Measurements from ENCODE around the gene GUCD1.
"Not testable (repeated sequence)": the region's sequence is repeated elsewhere in the genome, so short reads cannot be mapped to it uniquely, and the experiment has no call there.

Gene GUCD1

GRCh38 chr22:24595228-24595627 lies 40.3 kb upstream of the GUCD1 start:
- Histone ChIP-seq H3K36me3 (ENCODE audit: control insufficient read depth, insufficient read depth, low read length) (no peaks in the 10 kb centered on the region), H3K4me1 (ENCODE audit: control insufficient read depth, insufficient read depth, low read length) (peaks cover 12% of the 10 kb centered on the region; the same call in 1 of the 2 replicates), H3K9ac (ENCODE audit: low read depth, low read length) (no peak overlapping the region), H3K4me3 (ENCODE audit: low read depth, low read length) (no peak overlapping the region), H3K27ac (ENCODE audit: low read depth, low read length) (no peak overlapping the region), H3K9me3 (ENCODE audit: control insufficient read depth, insufficient read depth, low read length) (no peaks in the 10 kb centered on the region), H3K27me3 (ENCODE audit: control insufficient read depth, insufficient read depth, low read length) (no peaks in the 10 kb centered on the region)

- Histone ChIP-seq H3K9me3 (ENCODE audit: control insufficient read depth, insufficient read depth, low read length) (no peaks in the 10 kb centered on the region), H3K27me3 (ENCODE audit: control insufficient read depth, insufficient read depth, low read length) (no peaks in the 10 kb centered on the region), H3K27ac (ENCODE audit: low read depth, low read length) (no peak overlapping the region), H3K36me3 (ENCODE audit: control insufficient read depth, insufficient read depth, low read length) (no peaks in the 10 kb centered on the region), H3K4me3 (ENCODE audit: low read depth, low read length) (no peak overlapping the region), H3K4me1 (ENCODE audit: control insufficient read depth, insufficient read depth, low read length) (peaks cover 8% of the 10 kb centered on the region; the same call in 1 of the 2 replicates), H3K9ac (ENCODE audit: low read depth, low read length) (no peak overlapping the region)
Measured at GRCh38 chr22:24594569-24595120, 39.7 kb upstream of the GUCD1 start.

GRCh38 chr22:24593836-24594568 lies 39.1 kb upstream of the GUCD1 start:
- H3K27me3 ChIP-seq (ENCODE audit: control insufficient read depth, insufficient read depth, low read length) = no peaks in the 10 kb centered on the region
- no peak overlapping the region for H3K9ac ChIP-seq (ENCODE audit: low read depth, low read length)
- peaks cover 4% of the 10 kb centered on the region; the same call in 1 of the 2 replicates for H3K4me1 ChIP-seq (ENCODE audit: control insufficient read depth, insufficient read depth, low read length)
- H3K27ac ChIP-seq (ENCODE audit: low read depth, low read length) = no peak overlapping the region
- no peaks in the 10 kb centered on the region for H3K9me3 ChIP-seq (ENCODE audit: control insufficient read depth, insufficient read depth, low read length)
- no peak overlapping the region for H3K4me3 ChIP-seq (ENCODE audit: low read depth, low read length)
- no peaks in the 10 kb centered on the region for H3K36me3 ChIP-seq (ENCODE audit: control insufficient read depth, insufficient read depth, low read length)

DNA sequence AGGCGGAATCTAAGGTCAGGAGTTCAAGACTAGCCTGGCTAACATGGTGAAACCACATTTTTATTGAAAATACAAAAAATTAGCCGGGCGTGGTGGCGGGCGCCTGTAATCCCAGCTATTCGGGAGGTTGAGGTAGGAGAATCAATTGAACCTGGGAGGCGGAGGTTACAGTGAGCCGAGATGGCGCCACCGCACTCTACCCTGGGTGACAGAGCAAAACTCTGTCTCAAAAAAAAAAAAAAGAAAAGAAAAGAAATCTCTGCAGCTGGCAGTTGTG lies 38.6 kb upstream of the GUCD1 start:
- peak overlapping the region; percentile 61 for H3K4me3 ChIP-seq (ENCODE audit: low read depth, low read length)
- H3K27ac ChIP-seq (ENCODE audit: low read depth, low read length); H3K36me3 ChIP-seq (ENCODE audit: control insufficient read depth, insufficient read depth, low read length); H3K4me1 ChIP-seq (ENCODE audit: control insufficient read depth, insufficient read depth, low read length); H3K27me3 ChIP-seq (ENCODE audit: control insufficient read depth, insufficient read depth, low read length); H3K9me3 ChIP-seq (ENCODE audit: control insufficient read depth, insufficient read depth, low read length): not testable (repeated sequence)
- 0 out of 2 replicates have a peak overlapping the region, but pooled peaks have one; percentile 64 for H3K9ac ChIP-seq (ENCODE audit: low read depth, low read length)

GRCh38 chr22:24592851-24593558 lies 38.1 kb upstream of the GUCD1 start, which contains the start of gene LRRC75B:
Gene LRRC75B, minus strand, starts transcription at chr22:24593073. Its CDS starts 34 bp downstream, at chr22:24593039.
- peaks cover 3% of the 10 kb centered on the region for H3K36me3 ChIP-seq (ENCODE audit: control insufficient read depth, insufficient read depth, low read length)

DNA sequence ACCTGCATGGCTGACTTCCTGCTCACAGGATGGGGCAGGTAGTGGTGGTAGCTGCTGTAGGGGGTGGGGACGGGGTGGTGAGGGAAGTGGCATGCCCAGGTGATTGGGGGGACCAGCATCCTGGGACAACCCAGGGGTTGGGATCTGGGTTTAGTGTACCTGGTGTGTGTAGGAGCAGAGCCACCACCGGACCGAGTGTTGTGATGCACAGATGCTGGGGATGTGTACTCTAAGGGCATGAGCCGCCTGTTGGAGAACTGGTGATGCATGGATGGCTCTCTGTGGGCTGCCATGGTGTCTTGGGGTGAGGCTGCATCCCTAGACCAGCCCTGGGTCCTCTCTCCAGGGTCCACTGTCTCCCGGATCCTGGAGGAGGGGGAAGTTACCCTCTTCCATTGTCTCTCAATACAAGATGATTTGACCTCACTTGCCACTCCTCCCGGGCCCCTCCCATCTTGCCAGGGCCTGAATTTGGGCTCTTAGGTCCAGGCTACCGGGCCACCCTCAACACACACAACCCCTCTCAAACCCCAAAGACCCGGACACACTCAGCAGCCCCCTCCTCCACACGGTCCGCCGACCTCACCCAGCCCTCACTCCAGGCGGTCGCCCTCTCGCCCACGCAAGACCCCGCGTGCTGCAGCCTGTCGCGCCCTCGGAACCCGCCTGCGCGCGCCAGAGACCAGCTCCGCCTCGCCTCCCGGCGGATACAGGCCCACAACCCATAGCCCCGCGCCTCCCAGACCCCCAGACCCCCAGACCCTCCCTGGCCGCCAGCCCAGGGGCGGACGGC lies 37.3 kb upstream of the GUCD1 start:
- peak overlapping the region; percentile 23; the same call in 1 of the 2 replicates for H3K9ac ChIP-seq (ENCODE audit: low read depth, low read length)

More at GRCh38 chr22:24592851-24593558, 38.1 kb upstream of the GUCD1 start, which contains the start of gene LRRC75B:
- peak within 1 kb of the TSS; percentile 69 for H3K27ac ChIP-seq (ENCODE audit: low read depth, low read length)
- peaks cover 4% of the 10 kb centered on the region; the same call in 1 of the 2 replicates for H3K4me1 ChIP-seq (ENCODE audit: control insufficient read depth, insufficient read depth, low read length)
- H3K4me3 ChIP-seq (ENCODE audit: low read depth, low read length) = peak within 1 kb of the TSS; percentile 61
- H3K9me3 ChIP-seq (ENCODE audit: control insufficient read depth, insufficient read depth, low read length) = no peaks in the 10 kb centered on the region
- peak within 1 kb of the TSS; percentile 64 for H3K9ac ChIP-seq (ENCODE audit: low read depth, low read length)
- no peaks in the 10 kb centered on the region for H3K27me3 ChIP-seq (ENCODE audit: control insufficient read depth, insufficient read depth, low read length)

DNA sequence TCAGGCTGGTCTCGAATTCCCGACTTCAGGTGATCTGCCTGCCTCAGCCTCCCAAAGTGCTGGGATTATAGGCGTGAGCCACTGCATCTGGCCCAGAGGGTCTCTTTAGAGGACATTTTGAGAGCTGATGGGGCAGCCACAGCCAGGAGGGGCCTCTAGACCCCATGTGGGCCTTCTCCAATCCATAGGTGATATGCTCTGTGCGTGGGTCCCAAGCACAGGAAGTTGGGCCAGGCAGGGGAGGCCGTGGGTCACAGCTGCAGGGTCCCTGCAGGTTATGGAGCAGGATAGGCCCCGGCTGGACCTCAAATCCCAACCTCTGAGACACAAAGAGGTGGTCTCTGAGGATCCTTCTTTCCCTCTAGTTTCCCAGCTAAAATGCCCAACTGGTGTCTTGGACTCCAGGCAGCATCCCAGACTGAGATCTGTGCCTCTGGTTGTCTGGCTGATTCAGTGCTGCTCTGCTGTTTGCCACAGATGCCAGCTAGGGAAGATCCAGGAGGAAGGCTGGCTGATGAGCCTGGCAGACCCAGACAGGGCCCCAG lies 36.4 kb upstream of the GUCD1 start:
- Histone ChIP-seq H3K27me3 (ENCODE audit: control insufficient read depth, insufficient read depth, low read length) (no peaks in the 10 kb centered on the region), H3K4me3 (ENCODE audit: low read depth, low read length) (no peak overlapping the region), H3K9me3 (ENCODE audit: control insufficient read depth, insufficient read depth, low read length) (no peaks in the 10 kb centered on the region), H3K9ac (ENCODE audit: low read depth, low read length) (no peak overlapping the region), H3K36me3 (ENCODE audit: control insufficient read depth, insufficient read depth, low read length) (peaks cover 10% of the 10 kb centered on the region), H3K4me1 (ENCODE audit: control insufficient read depth, insufficient read depth, low read length) (peaks cover 4% of the 10 kb centered on the region; the same call in 1 of the 2 replicates), H3K27ac (ENCODE audit: low read depth, low read length) (no peak overlapping the region)

More for the DNA sequence above, 37.3 kb upstream of the GUCD1 start:
- Histone ChIP-seq H3K4me3 (ENCODE audit: low read depth, low read length) (peak overlapping the region; percentile 61), H3K9me3 (ENCODE audit: control insufficient read depth, insufficient read depth, low read length) (no peaks in the 10 kb centered on the region), H3K27ac (ENCODE audit: low read depth, low read length) (peak overlapping the region; percentile 69), H3K27me3 (ENCODE audit: control insufficient read depth, insufficient read depth, low read length) (no peaks in the 10 kb centered on the region), H3K36me3 (ENCODE audit: control insufficient read depth, insufficient read depth, low read length) (peaks cover 10% of the 10 kb centered on the region), H3K4me1 (ENCODE audit: control insufficient read depth, insufficient read depth, low read length) (peaks cover 4% of the 10 kb centered on the region; the same call in 1 of the 2 replicates)

DNA sequence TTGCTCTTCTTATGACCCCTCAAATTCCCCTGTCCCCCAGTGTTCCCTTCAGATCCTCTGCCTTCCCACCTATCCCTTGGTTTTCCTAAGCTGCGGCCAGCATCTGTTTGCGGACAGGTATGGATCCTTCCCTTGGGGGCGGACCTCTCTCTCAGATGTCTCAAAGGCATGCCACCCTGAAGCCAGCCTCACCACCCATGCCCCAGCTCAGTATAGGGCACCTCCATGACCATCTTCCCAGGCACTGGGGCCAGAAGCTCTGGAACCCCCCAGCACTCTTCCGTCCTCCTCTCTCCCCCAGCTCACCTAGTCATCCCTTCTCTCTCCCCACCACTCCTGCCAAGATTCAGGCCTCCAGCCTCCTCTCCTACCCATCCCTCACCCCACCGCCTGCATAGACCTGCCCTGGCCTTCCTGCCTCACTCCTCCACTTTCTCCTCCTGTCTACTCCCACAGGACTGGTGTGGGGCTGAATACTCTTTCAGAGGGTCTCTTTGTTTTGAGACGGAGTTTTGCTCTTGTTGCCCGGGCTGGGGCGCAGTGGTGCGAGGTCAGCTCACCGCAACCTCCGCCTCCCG lies 35.7 kb upstream of the GUCD1 start:
- Histone ChIP-seq H3K27me3 (ENCODE audit: control insufficient read depth, insufficient read depth, low read length) (no peaks in the 10 kb centered on the region), H3K9me3 (ENCODE audit: control insufficient read depth, insufficient read depth, low read length) (no peaks in the 10 kb centered on the region), H3K4me3 (ENCODE audit: low read depth, low read length) (no peak overlapping the region), H3K27ac (ENCODE audit: low read depth, low read length) (no peak overlapping the region), H3K36me3 (ENCODE audit: control insufficient read depth, insufficient read depth, low read length) (peaks cover 10% of the 10 kb centered on the region), H3K9ac (ENCODE audit: low read depth, low read length) (no peak overlapping the region), H3K4me1 (ENCODE audit: control insufficient read depth, insufficient read depth, low read length) (peaks cover 4% of the 10 kb centered on the region; the same call in 1 of the 2 replicates)

- H3K27ac ChIP-seq (ENCODE audit: low read depth, low read length) = no peak overlapping the region
- no peak overlapping the region for H3K4me3 ChIP-seq (ENCODE audit: low read depth, low read length)
- H3K36me3 ChIP-seq (ENCODE audit: control insufficient read depth, insufficient read depth, low read length) = peaks cover 10% of the 10 kb centered on the region
- peaks cover 4% of the 10 kb centered on the region; the same call in 1 of the 2 replicates for H3K4me1 ChIP-seq (ENCODE audit: control insufficient read depth, insufficient read depth, low read length)
- H3K27me3 ChIP-seq (ENCODE audit: control insufficient read depth, insufficient read depth, low read length) = no peaks in the 10 kb centered on the region
- H3K9me3 ChIP-seq (ENCODE audit: control insufficient read depth, insufficient read depth, low read length) = no peaks in the 10 kb centered on the region
- no peak overlapping the region for H3K9ac ChIP-seq (ENCODE audit: low read depth, low read length)
Measured at GRCh38 chr22:24589518-24590030, 34.6 kb upstream of the GUCD1 start.
